CD4-positive, alpha-beta T cell treated with Interleukin-12 subunit alpha and Interleukin-12 subunit beta, for 1 hour (primary cell): ENCODE data around the gene KLF7.

Source experiments
- DNase-seq: peaks from one replicate; pipeline ENCODE4 v3.0.0-alpha.2; 2020

Gene KLF7

GRCh38 chr2:207148020-207148419, 17.7 kb downstream of the KLF7 start:
- no peak for DNase-seq

DNA sequence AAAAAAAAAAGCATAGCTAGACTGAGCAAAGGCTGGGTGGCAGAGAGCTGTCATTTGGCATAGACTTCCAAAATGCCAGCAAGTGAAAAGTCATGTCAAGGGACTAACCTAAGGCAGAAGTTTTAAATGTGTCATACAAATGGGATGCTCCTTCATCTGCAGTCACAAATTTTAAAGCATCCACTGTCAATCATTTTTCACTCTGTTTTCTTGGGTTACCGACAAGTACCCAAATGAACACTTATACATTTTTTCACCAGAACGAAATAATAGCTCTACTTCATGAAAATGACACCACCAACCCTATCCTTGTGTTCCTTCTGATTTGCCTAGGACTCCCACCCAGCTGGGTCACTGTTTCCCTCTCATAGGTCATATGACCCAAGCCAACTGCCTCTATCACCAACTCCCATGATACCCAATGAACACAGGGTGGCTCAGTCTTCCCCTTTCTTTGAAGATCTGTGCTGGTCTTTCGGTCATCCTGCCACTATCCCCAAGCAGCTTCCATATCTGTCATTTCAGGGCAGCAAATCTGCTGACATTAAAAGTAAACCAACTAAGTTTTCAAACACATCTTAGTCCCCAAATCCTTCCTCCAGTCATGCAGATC, 21.5 kb downstream of the KLF7 start:
- no peak for DNase-seq

GRCh38 chr2:207143215-207144172, 22.3 kb downstream of the KLF7 start:
- DNase-seq = peak; percentile 74

- DNase-seq = peak; percentile 42
Measured at GRCh38 chr2:207142461-207142860, 23.3 kb downstream of the KLF7 start.

- DNase-seq = no peak
Measured at GRCh38 chr2:207141386-207141785, 24.4 kb downstream of the KLF7 start.

GRCh38 chr2:207140265-207140664, 25.5 kb downstream of the KLF7 start:
- no peak for DNase-seq

DNA sequence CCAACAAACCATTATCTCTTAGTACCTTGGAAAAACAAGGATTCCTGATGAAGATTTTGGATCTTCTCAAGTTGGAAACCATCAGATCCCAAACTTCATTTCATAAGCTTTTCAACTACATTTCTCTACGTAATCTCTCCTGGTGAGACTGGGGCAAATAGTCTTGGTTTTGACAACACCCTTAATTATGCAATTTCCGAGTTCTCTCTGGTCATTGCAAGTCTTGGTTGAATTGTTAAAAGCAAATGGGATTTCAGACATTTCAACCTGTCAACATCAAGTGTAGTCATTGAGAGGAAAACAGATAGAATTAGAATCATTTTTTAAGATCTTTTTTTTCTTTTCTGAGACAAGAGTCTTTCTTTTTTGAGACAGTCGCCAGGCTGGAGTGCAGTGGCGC, 26.2 kb downstream of the KLF7 start:
- DNase-seq = no peak

GRCh38 chr2:207138627-207139297, 27.0 kb downstream of the KLF7 start:
- no peak for DNase-seq

DNA sequence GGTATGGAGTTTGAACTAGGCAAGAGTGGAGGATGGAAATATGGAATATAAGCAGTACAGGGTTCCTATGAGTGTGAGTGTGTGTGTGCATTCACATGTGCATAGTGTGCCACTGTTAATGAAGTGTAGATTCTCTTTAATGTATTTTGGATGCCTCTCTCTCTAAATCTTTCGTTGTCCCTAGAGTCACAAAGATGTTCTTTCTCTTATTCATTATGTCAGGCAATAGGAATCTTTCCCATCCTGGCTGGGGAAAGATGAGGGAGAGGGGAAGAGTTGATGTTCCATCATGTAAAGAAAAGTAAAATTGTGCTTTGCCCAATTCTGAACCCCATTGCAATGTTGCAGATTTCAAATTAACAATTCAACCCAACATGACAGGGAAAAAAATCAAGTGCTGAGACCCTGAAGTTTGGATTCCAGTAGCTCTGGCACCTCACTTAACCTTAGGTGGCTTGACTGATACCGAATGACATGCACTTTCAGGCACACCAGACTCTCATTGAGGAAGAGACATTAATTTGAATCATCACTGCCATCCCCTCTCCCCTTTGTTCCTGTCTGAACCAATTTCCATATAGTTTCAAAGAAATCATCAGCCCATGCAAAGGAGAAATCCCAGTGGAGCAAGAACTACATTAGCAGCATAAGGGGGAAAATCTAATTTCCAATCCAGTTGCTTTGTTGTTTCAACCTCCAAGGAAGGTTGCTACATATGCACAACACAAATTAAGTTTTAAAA, 28.0 kb downstream of the KLF7 start:
- DNase-seq = no peak

- DNase-seq = no peak
Measured at GRCh38 chr2:207136874-207137273, 28.9 kb downstream of the KLF7 start.

DNA sequence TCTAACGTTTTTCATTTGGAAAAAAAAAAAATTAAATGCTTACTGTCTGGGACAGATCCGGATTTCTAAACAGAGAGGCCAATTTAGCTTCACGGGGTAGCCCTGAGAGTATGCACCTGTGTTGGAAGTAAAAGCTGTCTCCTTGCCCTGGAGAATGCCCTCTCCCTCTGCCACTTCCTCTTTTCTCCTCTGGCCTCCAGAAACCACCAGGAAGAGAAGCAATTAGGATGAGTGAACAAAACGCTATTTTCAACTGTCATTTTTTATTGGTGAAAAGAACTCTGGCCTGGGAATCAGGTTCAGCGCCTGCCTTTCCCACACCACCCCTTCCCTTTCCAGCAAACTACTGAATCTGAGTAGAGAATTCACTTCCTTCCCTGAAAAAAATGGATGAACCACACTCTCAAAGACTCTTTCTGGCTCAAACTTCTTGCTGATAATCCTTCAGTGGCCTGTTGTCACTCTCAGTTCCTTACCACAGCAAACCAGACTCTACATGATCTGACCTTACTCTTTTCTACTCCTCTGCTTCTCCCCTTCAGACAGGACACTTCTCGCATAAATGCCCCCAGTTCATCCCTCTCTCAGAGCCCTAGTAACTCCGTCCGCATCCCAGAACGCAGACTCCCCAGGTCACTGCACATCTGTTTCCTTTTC, 29.8 kb downstream of the KLF7 start:
- no peak for DNase-seq

- peak; percentile 43 for DNase-seq
Measured at GRCh38 chr2:207135340-207135739, 30.4 kb downstream of the KLF7 start.

DNA sequence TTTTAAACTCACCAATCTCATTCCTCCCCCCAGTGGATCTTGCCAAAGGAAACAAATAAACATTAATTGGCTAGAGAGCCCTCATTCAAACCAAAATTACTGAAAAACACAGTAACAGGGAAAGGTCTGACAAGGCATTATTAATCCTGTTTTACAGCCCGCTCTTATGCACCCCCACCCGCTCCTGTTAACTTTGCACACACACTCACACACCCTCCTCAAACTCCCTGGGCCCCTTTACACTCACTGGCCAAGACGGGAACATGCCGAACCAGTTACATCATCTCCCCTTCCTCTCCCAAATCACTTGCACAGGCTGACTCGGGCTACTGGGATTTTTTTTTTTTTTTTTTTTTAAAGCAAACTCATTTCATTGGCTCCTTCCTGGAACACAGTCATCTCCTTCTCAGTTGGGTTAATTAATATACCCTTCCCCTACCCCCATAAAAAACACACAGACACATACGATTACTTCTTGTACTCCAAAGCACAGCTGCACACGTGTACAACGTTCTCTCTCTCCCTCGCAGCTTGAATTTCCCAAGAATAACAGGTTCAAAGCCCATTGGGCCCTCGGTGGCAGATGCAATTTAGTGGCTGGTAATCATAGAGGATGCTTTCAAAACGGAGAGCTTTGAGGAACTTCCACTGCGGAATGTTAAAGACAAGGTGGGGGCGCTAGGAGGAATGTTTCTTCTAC, 31.8 kb downstream of the KLF7 start:
- no peak for DNase-seq

GRCh38 chr2:207133458-207133819, 32.3 kb downstream of the KLF7 start:
- no peak for DNase-seq

DNA sequence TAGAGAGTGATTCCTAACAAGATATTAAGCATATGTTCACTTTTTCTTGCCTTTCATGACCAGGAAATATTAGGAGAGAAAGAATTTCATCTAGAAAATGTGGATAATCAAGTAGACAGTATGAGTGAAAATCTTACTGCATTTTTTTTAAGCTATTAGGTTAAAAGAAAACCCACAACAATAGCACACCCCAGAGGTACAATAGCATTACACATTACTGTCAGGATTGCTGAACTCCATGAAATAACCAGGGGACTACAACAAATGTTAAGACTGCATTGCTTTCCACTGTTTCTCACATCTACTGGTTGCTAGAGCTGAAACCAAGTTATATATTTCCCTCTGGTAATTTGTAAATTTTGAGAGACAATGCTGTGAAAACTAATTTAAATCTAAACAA, 33.7 kb downstream of the KLF7 start:
- DNase-seq = no peak

- no peak for DNase-seq
Measured at GRCh38 chr2:207131594-207131993, 34.2 kb downstream of the KLF7 start.

- no peak for DNase-seq
Measured at GRCh38 chr2:207130958-207131521, 34.7 kb downstream of the KLF7 start.

DNA sequence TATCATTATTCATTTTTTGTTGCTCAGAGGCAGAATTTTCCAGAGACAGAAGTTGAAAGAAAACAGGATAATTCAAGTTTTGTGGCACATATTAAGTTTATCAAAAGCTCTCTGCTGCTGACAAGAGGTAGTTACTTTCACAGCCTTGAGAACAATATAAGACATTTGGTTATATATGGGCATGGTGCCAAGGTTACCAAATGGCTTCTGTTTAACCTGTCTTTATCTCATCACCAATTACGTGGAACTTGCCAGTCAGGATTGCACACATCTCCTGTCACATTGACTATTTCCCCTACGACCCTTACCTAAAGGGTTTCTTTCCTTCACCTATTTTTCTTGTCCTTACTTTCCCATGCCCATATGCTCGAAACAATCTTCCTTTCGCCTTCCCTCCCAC, 35.9 kb downstream of the KLF7 start:
- no peak for DNase-seq

- no peak for DNase-seq
Measured at GRCh38 chr2:207128867-207129266, 36.9 kb downstream of the KLF7 start.

- no peak for DNase-seq
Measured at GRCh38 chr2:207126724-207127308, 38.9 kb downstream of the KLF7 start.

DNA sequence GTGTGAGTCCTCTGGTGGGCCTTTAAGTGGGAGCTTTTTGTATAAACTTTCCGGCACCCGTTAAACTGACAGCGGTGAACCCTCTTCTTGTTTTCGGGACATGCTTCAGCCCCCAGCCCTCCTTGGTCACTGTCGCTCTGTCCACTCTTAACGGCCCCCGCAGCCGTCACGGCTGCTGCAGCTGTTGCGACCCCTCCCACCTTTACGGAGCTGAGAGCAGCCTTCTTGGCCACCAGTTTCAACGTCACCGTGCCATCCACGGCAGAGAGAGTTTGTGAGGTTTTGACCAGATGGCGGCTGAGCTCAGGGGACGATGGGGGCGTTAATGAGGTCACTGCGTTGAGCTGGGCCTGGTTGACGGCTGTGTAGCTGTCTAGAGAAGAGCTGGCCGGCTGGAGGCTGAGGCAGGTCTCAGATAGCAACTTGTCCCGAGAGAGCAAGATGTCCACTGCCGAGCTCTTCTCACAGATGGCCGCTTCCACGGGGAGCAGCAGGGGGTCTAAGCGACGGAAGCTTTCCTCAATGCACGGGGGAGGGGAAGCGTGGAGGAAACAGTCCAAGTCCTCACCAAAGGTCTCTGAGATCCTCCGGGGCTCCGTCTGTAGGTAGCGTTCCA, 41.9 kb downstream of the KLF7 start:
- no peak for DNase-seq
